Measurements from ENCODE around the gene RCAN2. TPM values are rescaled to one million over a fixed set of nuclear protein-coding genes. Genes with fewer than 3 reads are reported as not detected.

Gene RCAN2
- total and polyA plus RNA-seq, 2 donors (not counting 1 experiment from before 2014, with no cell fraction given): not detected

DNA sequence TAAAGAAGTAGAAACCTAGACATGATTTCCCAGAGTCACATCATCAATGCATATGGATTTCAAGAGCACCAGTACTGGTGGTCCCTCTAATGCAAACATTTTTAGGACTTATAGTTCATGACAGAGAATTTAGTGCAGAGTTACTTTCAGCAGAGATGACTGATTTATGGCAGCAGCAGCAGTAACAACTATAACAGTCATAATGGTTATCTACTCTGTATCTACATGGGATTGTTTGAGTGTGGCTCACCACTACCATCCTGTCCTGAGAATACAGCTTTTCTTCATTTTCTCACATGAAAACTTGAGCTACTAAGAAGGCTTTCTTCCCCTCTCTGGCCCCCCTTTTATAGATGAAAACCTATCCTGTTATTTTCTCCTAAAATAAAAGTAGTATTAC, 192.0 kb downstream of the RCAN2 start:
- intact Hi-C loops (cut with micrococcal nuclease): no loop called here
- Mint-ChIP-seq H3K4me3 (no peak overlapping the region), H3K27ac (no peak overlapping the region), H3K4me1 (no peaks in the 10 kb centered on the region), H3K9me3 (ENCODE audit: insufficient read depth) (no peaks in the 10 kb centered on the region), H3K27me3 (peaks cover 10% of the 10 kb centered on the region)
- H3K4me3 ChIP-seq (ENCODE audit: control extremely low read depth in 1 of 5, extremely low read depth in 1 of 5, insufficient read depth in 1 of 5, low read depth in 2 of 5, low read length in 4 of 5): no peak overlapping the region
- H3K79me2 ChIP-seq (ENCODE audit: control insufficient read depth, insufficient read depth, low read length): no peaks in the 10 kb centered on the region
- no peaks in the 10 kb centered on the region for H3K36me3 ChIP-seq (replicated peaks in 1 of 2; ENCODE audit: control extremely low read depth in 1 of 2, control insufficient read depth in 1 of 2, extremely low read depth in 1 of 2, insufficient read depth in 2 of 2, low read length in 1 of 2)
- H3K4me1 ChIP-seq (ENCODE audit: control insufficient read depth in 2 of 2, insufficient read depth in 2 of 2, low read length in 2 of 2): no peaks in the 10 kb centered on the region
- ATAC-seq (ENCODE audit: low read depth): no peak
- no peak overlapping the region for H2AFZ ChIP-seq (ENCODE audit: insufficient read depth, low read depth, low read length, poor library complexity, severe bottlenecking)
- peaks cover 0 to 1% (median 0%) of the 10 kb centered on the region in 3 donors for H3K9me3 ChIP-seq (ENCODE audit: control extremely low read depth in 1 of 3, control insufficient read depth in 2 of 3, insufficient read depth in 1 of 3, low read length in 2 of 3)
- no peak for DNase-seq
- no peak overlapping the region for H3K4me2 ChIP-seq (replicated peaks; ENCODE audit: low read depth, low read length, poor library complexity, severe bottlenecking)
- CTCF ChIA-PET: no interaction called here
- no peak overlapping the region for H3K27ac ChIP-seq (ENCODE audit: low read length in 2 of 2)
- POLR2A ChIA-PET: no interaction called here
- no peak overlapping the region for H3K9ac ChIP-seq (ENCODE audit: low read length)
- no peaks in the 10 kb centered on the region for H3K27me3 ChIP-seq (replicated peaks in 1 of 4; ENCODE audit: control extremely low read depth in 1 of 4, control insufficient read depth in 3 of 4, insufficient read depth in 4 of 4, low read length in 3 of 4)
- H4K20me1 ChIP-seq (ENCODE audit: control insufficient read depth, insufficient read depth, low read length, poor library complexity, severe bottlenecking): no peaks in the 10 kb centered on the region
- TF ChIP-seq, protein P1, sequence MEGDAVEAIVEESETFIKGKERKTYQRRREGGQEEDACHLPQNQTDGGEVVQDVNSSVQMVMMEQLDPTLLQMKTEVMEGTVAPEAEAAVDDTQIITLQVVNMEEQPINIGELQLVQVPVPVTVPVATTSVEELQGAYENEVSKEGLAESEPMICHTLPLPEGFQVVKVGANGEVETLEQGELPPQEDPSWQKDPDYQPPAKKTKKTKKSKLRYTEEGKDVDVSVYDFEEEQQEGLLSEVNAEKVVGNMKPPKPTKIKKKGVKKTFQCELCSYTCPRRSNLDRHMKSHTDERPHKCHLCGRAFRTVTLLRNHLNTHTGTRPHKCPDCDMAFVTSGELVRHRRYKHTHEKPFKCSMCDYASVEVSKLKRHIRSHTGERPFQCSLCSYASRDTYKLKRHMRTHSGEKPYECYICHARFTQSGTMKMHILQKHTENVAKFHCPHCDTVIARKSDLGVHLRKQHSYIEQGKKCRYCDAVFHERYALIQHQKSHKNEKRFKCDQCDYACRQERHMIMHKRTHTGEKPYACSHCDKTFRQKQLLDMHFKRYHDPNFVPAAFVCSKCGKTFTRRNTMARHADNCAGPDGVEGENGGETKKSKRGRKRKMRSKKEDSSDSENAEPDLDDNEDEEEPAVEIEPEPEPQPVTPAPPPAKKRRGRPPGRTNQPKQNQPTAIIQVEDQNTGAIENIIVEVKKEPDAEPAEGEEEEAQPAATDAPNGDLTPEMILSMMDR (IDR thresholded peaks at IDR 0.05): no peak
- TF ChIP-seq EZH2 (IDR thresholded peaks at IDR 0.05; ENCODE audit: borderline replicate concordance, insufficient read depth, low read depth, low read length, poor library complexity, severe bottlenecking): no peak

- POLR2A ChIA-PET: no interaction called here
- no peak overlapping the region for H3K4me2 ChIP-seq (replicated peaks; ENCODE audit: low read depth, low read length, poor library complexity, severe bottlenecking)
- no peaks in the 10 kb centered on the region for H3K36me3 ChIP-seq (replicated peaks in 1 of 2; ENCODE audit: control extremely low read depth in 1 of 2, control insufficient read depth in 1 of 2, extremely low read depth in 1 of 2, insufficient read depth in 2 of 2, low read length in 1 of 2)
- H3K27ac Mint-ChIP-seq: no peak overlapping the region
- H3K4me1 Mint-ChIP-seq: peaks cover 4% of the 10 kb centered on the region
- peaks cover 10% of the 10 kb centered on the region for H3K27me3 Mint-ChIP-seq
- no peaks in the 10 kb centered on the region for H3K79me2 ChIP-seq (ENCODE audit: control insufficient read depth, insufficient read depth, low read length)
- no peak overlapping the region for H3K27ac ChIP-seq (ENCODE audit: low read length in 2 of 2)
- 14% methylated on average over 1 of the region's 1 CpG for WGBS (ENCODE audit: insufficient coverage)
- no peak overlapping the region for H2AFZ ChIP-seq (ENCODE audit: insufficient read depth, low read depth, low read length, poor library complexity, severe bottlenecking)
- H4K20me1 ChIP-seq (ENCODE audit: control insufficient read depth, insufficient read depth, low read length, poor library complexity, severe bottlenecking): no peaks in the 10 kb centered on the region
- H3K9me3 ChIP-seq (ENCODE audit: control extremely low read depth in 1 of 3, control insufficient read depth in 2 of 3, insufficient read depth in 1 of 3, low read length in 2 of 3): peaks cover 0 to 1% (median 0%) of the 10 kb centered on the region in 3 donors
- no peaks in the 10 kb centered on the region for H3K4me1 ChIP-seq (ENCODE audit: control insufficient read depth in 2 of 2, insufficient read depth in 2 of 2, low read length in 2 of 2)
- DNase-seq (no peak), ATAC-seq (ENCODE audit: low read depth) (no peak)
- no peaks in the 10 kb centered on the region for H3K9me3 Mint-ChIP-seq (ENCODE audit: insufficient read depth)
- H3K27me3 ChIP-seq (replicated peaks in 1 of 4; ENCODE audit: control extremely low read depth in 1 of 4, control insufficient read depth in 3 of 4, insufficient read depth in 4 of 4, low read length in 3 of 4): no peaks in the 10 kb centered on the region
- intact Hi-C loops (cut with micrococcal nuclease): no loop called here
- no peak overlapping the region for H3K4me3 ChIP-seq (ENCODE audit: control extremely low read depth in 1 of 5, extremely low read depth in 1 of 5, insufficient read depth in 1 of 5, low read depth in 2 of 5, low read length in 4 of 5)
- TF ChIP-seq, protein P1 (IDR thresholded peaks at IDR 0.05): no peak
- no peak for TF ChIP-seq EZH2 (IDR thresholded peaks at IDR 0.05; ENCODE audit: borderline replicate concordance, insufficient read depth, low read depth, low read length, poor library complexity, severe bottlenecking)
- CTCF ChIA-PET: no interaction called here
- no peak overlapping the region for H3K4me3 Mint-ChIP-seq
- H3K9ac ChIP-seq (ENCODE audit: low read length): no peak overlapping the region
Measured at GRCh38 chr6:46296586-46296985, 194.7 kb downstream of the RCAN2 start.

All from B cell (primary cell).